Smooth muscle cell (in vitro differentiated cells): ENCODE results near the gene CEP170B. TPM values are rescaled to one million over a fixed set of nuclear protein-coding genes. Genes with fewer than 3 reads are reported as not detected.
A peak's percentile ranks its signal among the peaks of the same experiment; 100 is the strongest.

Source experiments
- DNase-seq: peaks from one replicate; lab custom pipeline; 2025; ENCODE audit not compliant: unreplicated experiment; lab: John Stamatoyannopoulos, UW
- H2AFZ ChIP-seq: fragments of 200-600 bp; sonication (generic); 2 replicates; pipeline ENCODE4 v1.6.0; 2016; ENCODE audit warnings: antibody characterized with exemption, low read depth, mild to moderate bottlenecking
- H3F3A ChIP-seq: fragments of 200-600 bp; sonication (generic); 2 replicates; pipeline ENCODE4 v1.6.0; 2017; ENCODE audit warnings: antibody characterized with exemption, low read depth
- H3K27ac ChIP-seq: fragments of 200-600 bp; sonication (generic); 2 replicates; pipeline ENCODE4 v1.5.1; 2016; ENCODE audit warnings: low read depth, mild to moderate bottlenecking
- H3K27me3 ChIP-seq: fragments of 200-600 bp; sonication (generic); 2 replicates; pipeline ENCODE4 v1.6.1; 2016; ENCODE audit warnings: low read depth, mild to moderate bottlenecking
- H3K36me3 ChIP-seq: fragments of 200-600 bp; sonication (generic); 2 replicates; pipeline ENCODE4 v1.5.1; 2016; ENCODE audit warnings: low read depth
- H3K4me1 ChIP-seq: fragments of 200-600 bp; sonication (generic); 2 replicates; pipeline ENCODE4 v1.5.1; 2016; ENCODE audit warnings: low read depth
- H3K4me2 ChIP-seq: fragments of 200-600 bp; sonication (generic); 2 replicates; pipeline ENCODE4 v1.6.0; 2016; ENCODE audit warnings: mild to moderate bottlenecking
- H3K4me3 ChIP-seq: fragments of 200-600 bp; sonication (generic); 2 replicates; pipeline ENCODE4 v1.5.1; 2016; ENCODE audit warnings: mild to moderate bottlenecking
- H3K79me2 ChIP-seq: fragments of 200-600 bp; sonication (generic); 2 replicates; pipeline ENCODE4 v1.6.0; 2016; ENCODE audit warnings: low read depth, mild to moderate bottlenecking
- H3K9ac ChIP-seq: fragments of 200-600 bp; sonication (generic); 2 replicates; pipeline ENCODE4 v1.6.0; 2016; ENCODE audit warnings: low read depth
- H3K9me3 ChIP-seq: fragments of 200-600 bp; sonication (generic); replicated peaks from 2 replicates; pipeline ENCODE4 v1.5.1; 2016; ENCODE audit warnings: low read depth
- H4K20me1 ChIP-seq: fragments of 200-600 bp; sonication (generic); 2 replicates; pipeline ENCODE4 v1.6.0; 2016; ENCODE audit warnings: low read depth
- WGBS: methylation state at CpG from one replicate; pipeline ENCODE4 v1.1.7; 2016; ENCODE audit warnings: low lambda C conversion rate; 5-methylcytosine and 5-hydroxymethylcytosine counted together
- polyA plus RNA-seq: library from polyadenylated mRNA; unstranded; fragments of >200 nt; fragmentation: Nextera tagmentation; extraction: Ambion mirVana; gene quantifications from 2 replicates; pipeline ENCODE4 v1.2.1, GENCODE V29; 2016
- total RNA-seq: library from RNA; depleted of rRNA; stranded (reverse); fragments of >200 nt; gene quantifications from 2 replicates; pipeline ENCODE4 v1.2.3, GENCODE V29; 2014
- TF ChIP-seq, protein P1 (sequence below): fragments of 200-600 bp; sonication (generic); IDR thresholded peaks from 2 replicates; pipeline ENCODE4 v1.5.1; 2017; ENCODE audit warnings: borderline replicate concordance, mild to moderate bottlenecking, antibody characterized with exemption; ENCODE audit not compliant: insufficient read depth, poor library complexity, severe bottlenecking

The CEP170B gene
- total and polyA plus RNA-seq, 2 experiments from 2014 or later: 5.9 to 9.8 TPM

DNA sequence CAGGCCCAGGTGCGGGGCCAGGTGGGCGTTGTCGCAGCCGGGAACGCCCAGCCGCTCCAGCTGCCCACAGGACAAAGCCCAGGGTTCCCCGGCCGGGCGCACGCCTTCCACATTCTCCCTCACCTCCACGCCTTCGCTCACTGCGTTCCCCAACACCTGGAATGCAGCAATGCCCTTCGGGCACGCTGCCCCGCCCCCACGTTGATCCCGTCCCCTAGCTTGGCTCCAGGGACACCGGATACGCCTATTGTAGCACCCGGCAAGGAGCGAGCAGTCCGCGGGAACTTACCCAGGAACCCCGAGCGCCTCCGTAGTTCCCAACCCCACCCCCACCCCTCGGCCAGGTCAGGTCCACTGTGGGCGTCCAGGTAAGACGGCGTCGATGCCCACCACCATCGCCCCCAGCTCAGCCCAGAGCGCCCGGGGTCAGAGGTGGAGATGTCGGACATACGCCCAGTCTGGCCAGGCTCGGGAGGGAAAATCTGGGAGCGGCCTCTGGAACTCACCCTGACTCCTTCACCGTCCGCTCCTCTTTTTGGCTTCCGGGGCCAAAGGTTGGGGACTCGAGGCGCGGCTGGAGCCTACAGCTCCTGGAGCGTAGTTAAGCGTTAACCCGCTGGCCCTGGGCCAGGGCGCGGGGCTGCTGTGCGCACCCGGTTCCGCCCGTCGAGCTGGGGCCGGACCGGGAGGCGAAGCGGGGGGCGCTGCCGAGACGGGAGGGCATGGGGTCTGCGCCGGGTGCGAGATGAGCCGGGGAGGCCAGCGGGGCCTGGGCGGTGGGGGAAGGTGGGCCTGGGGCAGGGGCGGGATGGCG lies 594 bp upstream of the CEP170B start:
- Histone ChIP-seq H2AFZ (peak overlapping the region; percentile 91), H3K4me3 (peak overlapping the region; percentile 73), H3K36me3 (no peaks in the 10 kb centered on the region), H3K4me1 (peaks cover 18% of the 10 kb centered on the region), H3F3A (no peaks in the 10 kb centered on the region), H3K27me3 (peaks cover 7% of the 10 kb centered on the region), H3K27ac (no peak overlapping the region), H3K9ac (no peak overlapping the region), H3K9me3 (no peaks in the 10 kb centered on the region), H4K20me1 (peaks cover 46% of the 10 kb centered on the region), H3K4me2 (peak overlapping the region; percentile 98), H3K79me2 (peaks cover 21% of the 10 kb centered on the region)
- no peak for DNase-seq
- WGBS: under 1% methylated on average over 59 of the region's 70 CpGs
- TF ChIP-seq, protein P1, sequence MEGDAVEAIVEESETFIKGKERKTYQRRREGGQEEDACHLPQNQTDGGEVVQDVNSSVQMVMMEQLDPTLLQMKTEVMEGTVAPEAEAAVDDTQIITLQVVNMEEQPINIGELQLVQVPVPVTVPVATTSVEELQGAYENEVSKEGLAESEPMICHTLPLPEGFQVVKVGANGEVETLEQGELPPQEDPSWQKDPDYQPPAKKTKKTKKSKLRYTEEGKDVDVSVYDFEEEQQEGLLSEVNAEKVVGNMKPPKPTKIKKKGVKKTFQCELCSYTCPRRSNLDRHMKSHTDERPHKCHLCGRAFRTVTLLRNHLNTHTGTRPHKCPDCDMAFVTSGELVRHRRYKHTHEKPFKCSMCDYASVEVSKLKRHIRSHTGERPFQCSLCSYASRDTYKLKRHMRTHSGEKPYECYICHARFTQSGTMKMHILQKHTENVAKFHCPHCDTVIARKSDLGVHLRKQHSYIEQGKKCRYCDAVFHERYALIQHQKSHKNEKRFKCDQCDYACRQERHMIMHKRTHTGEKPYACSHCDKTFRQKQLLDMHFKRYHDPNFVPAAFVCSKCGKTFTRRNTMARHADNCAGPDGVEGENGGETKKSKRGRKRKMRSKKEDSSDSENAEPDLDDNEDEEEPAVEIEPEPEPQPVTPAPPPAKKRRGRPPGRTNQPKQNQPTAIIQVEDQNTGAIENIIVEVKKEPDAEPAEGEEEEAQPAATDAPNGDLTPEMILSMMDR: no peak

- H3K4me1 ChIP-seq: peaks cover 18% of the 10 kb centered on the region
- peaks cover 60% of the 10 kb centered on the region for H4K20me1 ChIP-seq
- peak overlapping the region; percentile 77 for H2AFZ ChIP-seq
- H3K79me2 ChIP-seq: peaks cover 28% of the 10 kb centered on the region
- peak overlapping the region; percentile 89 for H3K9ac ChIP-seq
- no peaks in the 10 kb centered on the region for H3K9me3 ChIP-seq
- peak overlapping the region; percentile 77 for H3K27ac ChIP-seq
- DNase-seq: peak; percentile 41
- TF ChIP-seq, protein P1: no peak
- peak overlapping the region; percentile 85 for H3K4me3 ChIP-seq
- WGBS: 3% methylated on average over 42 of the region's 68 CpGs
- H3F3A ChIP-seq: no peaks in the 10 kb centered on the region
- peak overlapping the region; percentile 100 for H3K4me2 ChIP-seq
- H3K27me3 ChIP-seq: peaks cover 7% of the 10 kb centered on the region
- no peaks in the 10 kb centered on the region for H3K36me3 ChIP-seq
These were observed 768 bp downstream of the CEP170B start for GRCh38 chr14:104865631-104866441.

GRCh38 chr14:104866451-104867370 lies 1.6 kb downstream of the CEP170B start:
- Histone ChIP-seq H3F3A (no peaks in the 10 kb centered on the region), H3K4me3 (peak overlapping the region; percentile 85), H3K27ac (peak overlapping the region; percentile 77), H2AFZ (no peak overlapping the region), H3K27me3 (peaks cover 7% of the 10 kb centered on the region), H3K9ac (peak overlapping the region; percentile 89), H3K4me2 (peak overlapping the region; percentile 100), H3K9me3 (no peaks in the 10 kb centered on the region), H3K79me2 (peaks cover 34% of the 10 kb centered on the region), H3K4me1 (peaks cover 18% of the 10 kb centered on the region), H3K36me3 (no peaks in the 10 kb centered on the region), H4K20me1 (peaks cover 69% of the 10 kb centered on the region)
- 81% methylated on average over 12 of the region's 12 CpGs for WGBS
- TF ChIP-seq, protein P1: no peak
- DNase-seq: no peak
